Rectal smooth muscle tissue (tissue), 1 donor: ENCODE measurements around the gene TEDC2.
A peak's percentile ranks its signal among the peaks of the same experiment; 100 is the strongest.
"Not testable (repeated sequence)": the region's sequence is repeated elsewhere in the genome, so short reads cannot be mapped to it uniquely, and the experiment has no call there.

Source experiments
- H3K27ac ChIP-seq: one replicate; pipeline ENCODE4 v1.7.0; 2013; ENCODE audit warnings: low read depth, low read length, inconsistent platforms
- H3K27me3 ChIP-seq: one replicate; pipeline ENCODE4 v1.7.0; 2013; ENCODE audit warnings: low read length; ENCODE audit not compliant: control insufficient read depth, insufficient read depth
- H3K36me3 ChIP-seq: one replicate; pipeline ENCODE4 v1.7.0; 2013; ENCODE audit warnings: low read length; ENCODE audit not compliant: control insufficient read depth, insufficient read depth
- H3K4me1 ChIP-seq: one replicate; pipeline ENCODE4 v1.7.0; 2013; ENCODE audit warnings: low read length; ENCODE audit not compliant: control insufficient read depth, insufficient read depth
- H3K4me3 ChIP-seq: one replicate; pipeline ENCODE4 v1.7.0; 2013; ENCODE audit warnings: low read length
- H3K9ac ChIP-seq: one replicate; pipeline ENCODE4 v1.7.0; 2013; ENCODE audit warnings: low read length

Gene TEDC2

DNA sequence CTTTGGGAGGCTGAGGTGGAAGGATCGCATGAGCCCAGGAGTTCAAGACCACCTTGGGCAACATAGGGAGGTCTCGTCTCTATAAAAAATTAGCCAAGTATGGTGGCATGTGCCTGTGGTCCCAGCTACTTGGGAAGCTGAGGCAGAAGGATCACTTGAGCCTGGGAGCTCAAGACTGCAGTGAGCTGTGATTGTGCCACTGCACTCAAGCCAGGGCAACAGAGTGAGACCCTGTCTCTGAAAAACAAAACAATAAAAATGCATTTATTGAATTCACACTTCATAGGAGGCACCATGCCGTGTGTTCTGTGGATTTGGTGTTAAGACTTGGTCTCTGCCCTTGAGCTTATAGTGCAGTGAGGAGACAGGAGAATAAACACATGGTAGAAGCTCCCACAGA, 17.4 kb downstream of the TEDC2 start:
- no peaks in the 10 kb centered on the region for H3K36me3 ChIP-seq
- no peak overlapping the region for H3K9ac ChIP-seq
- no peak overlapping the region for H3K27ac ChIP-seq
- H3K27me3 ChIP-seq, result peaks cover 9% of the 10 kb centered on the region
- no peak overlapping the region for H3K4me3 ChIP-seq
- no peaks in the 10 kb centered on the region for H3K4me1 ChIP-seq

DNA sequence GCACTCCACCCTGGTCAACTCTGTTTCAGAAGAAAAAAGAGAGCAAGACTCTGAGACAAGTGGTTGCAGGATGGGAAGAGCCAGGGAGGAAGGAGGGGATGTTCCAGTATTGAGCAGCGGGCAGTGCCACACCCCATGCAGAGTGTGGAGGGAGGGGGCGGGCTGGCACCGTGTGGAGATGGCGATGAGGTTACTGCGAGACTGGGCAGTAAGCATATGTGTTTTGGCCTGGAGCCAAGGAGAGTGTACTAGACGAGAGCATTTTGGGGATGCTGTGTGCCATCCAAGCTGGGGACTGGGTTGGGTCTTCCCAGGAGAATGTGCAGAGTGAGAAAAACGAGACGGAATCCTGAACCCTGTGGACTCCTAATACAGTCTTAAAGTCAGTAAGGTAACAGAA, 18.4 kb downstream of the TEDC2 start:
- Histone ChIP-seq H3K27me3 (peaks cover 2% of the 10 kb centered on the region), H3K27ac (no peak overlapping the region), H3K9ac (no peak overlapping the region), H3K36me3 (no peaks in the 10 kb centered on the region), H3K4me1 (peaks cover 5% of the 10 kb centered on the region), H3K4me3 (no peak overlapping the region)

DNA sequence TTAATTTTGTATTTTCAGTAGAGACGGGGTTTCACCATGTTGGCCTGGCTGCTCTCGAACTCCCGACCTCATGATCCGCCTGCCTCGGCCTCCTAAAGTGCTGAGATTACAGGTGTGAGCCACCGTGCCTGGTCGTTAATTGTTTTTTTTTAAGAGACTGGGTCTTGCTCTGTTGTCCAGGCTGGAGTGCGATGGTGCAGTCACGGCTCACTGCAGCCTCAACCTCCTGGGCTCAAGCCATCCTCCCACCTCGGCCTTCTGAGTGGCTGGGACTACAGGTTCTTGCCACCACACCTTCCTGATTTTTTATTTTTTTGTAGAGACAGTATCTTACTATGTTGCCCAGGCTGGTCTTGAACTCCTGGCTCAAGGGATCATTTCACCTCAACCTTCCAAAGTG, 20.1 kb downstream of the TEDC2 start:
- H3K4me1 ChIP-seq, result peaks cover 12% of the 10 kb centered on the region
- H3K4me3 ChIP-seq, H3K27me3 ChIP-seq, H3K9ac ChIP-seq, H3K27ac ChIP-seq, H3K36me3 ChIP-seq: not testable (repeated sequence)

DNA sequence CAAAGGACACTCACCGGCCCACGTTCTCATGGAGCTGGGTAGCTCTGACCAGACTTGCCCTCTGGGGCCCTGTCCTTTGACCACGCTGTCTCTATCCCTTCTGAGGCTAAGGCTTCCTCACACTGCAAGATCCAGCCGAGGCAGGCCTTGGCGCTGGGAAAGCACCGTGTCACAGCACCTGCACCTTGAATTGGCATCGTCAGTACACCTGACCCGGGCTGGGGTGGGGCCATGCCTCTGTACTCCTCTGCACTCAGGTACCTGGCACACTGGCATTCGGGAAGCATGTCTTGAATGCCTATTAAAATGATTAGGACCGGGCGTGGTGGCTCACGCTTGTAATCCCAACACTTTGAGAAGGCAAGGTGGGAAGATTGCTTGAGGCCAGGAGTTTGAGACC, 21.0 kb downstream of the TEDC2 start:
- H3K36me3 ChIP-seq, result no peaks in the 10 kb centered on the region
- peaks cover 12% of the 10 kb centered on the region for H3K4me1 ChIP-seq
- H3K27me3 ChIP-seq, result no peaks in the 10 kb centered on the region
- H3K27ac ChIP-seq, result no peak overlapping the region
- H3K9ac ChIP-seq, result no peak overlapping the region
- no peak overlapping the region for H3K4me3 ChIP-seq

DNA sequence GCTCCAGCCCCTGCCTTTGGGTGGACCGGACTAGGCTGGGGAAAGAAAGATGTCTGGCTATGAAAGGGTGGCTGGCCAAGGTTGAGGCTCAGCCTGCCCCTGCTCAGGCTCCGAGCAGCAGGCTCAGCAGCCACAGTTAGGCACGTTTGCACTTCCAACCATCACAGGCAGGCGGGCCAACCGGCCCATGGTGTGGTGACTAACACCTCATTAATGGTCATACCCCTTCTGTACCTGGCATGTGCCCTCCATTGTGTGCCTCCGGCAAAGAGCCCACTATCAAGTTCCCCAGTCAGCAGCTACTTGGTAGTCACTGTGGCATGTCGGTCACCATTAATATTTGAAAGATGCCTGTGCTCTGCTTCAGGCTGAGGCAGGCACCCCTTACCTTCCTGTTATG, 21.8 kb downstream of the TEDC2 start:
- H3K4me3 ChIP-seq, result no peak overlapping the region
- H3K27me3 ChIP-seq, result no peaks in the 10 kb centered on the region
- no peak overlapping the region for H3K27ac ChIP-seq
- peaks cover 12% of the 10 kb centered on the region for H3K4me1 ChIP-seq
- no peak overlapping the region for H3K9ac ChIP-seq
- H3K36me3 ChIP-seq, result no peaks in the 10 kb centered on the region

DNA sequence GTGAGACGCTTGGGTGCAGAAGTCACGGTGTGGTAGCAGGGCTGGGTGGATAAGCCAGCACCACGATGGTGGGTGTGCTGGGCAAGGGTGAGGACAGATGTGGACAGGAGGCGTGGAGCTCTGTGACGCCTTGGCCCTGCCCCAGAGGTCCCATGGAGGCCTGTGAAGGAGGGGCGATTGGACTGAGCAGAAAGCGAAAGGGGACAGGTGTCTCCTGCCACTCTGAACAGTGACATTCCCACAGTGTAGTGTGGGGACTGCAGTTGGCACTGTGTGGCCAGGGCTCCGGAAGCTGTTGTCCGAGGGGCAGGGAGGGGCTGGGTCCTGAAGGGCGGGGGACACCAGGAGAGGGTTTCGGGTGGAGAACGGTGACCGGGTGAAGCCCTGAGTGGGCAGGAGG, 22.3 kb downstream of the TEDC2 start:
- H3K4me3 ChIP-seq, result no peak overlapping the region
- no peak overlapping the region for H3K9ac ChIP-seq
- no peaks in the 10 kb centered on the region for H3K36me3 ChIP-seq
- no peaks in the 10 kb centered on the region for H3K27me3 ChIP-seq
- H3K27ac ChIP-seq, result peak overlapping the region; percentile 86
- H3K4me1 ChIP-seq, result peaks cover 12% of the 10 kb centered on the region

DNA sequence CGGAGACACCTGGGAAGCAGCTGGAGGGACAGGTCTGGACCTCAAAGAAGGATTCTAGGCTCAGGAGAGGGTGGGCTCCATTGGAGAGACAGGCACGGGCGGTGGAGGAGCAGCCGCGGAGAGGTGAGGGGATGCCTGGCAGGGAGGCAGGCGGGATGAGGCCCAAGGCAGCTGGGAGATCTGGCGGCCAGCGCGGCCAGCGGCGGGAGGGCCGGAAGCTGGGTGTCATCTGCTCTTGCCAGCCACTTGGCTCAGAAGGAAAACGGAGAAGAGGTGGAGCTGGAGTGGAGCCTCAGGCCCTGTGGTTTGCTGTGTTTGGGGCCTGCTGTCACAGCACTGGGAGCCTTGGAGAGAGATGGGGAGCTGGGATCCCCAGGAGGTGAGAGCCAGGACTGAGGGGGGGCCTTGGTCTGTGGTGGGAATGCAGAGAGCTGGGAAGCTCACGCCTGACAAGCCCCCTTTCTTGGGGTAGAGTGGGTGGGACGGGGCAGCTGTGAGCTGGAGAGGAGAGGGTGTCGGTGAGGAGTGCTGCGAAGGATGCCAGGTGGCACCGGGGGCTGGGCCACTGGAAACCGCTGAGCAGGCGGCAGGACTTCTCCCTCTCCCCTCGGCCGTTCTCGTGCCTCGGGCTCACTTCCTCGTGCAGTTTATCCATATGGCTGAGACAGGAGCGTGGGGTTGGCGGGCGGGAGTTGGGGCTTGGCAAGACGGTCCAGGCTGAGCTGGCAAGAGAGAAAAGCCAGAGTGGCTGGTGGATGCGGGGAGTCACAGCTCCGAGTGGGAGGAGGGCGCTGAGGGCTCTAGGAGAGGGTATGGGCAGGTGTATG, 23.0 kb downstream of the TEDC2 start:
- Histone ChIP-seq H3K36me3 (no peaks in the 10 kb centered on the region), H3K4me1 (peaks cover 12% of the 10 kb centered on the region), H3K27ac (peak overlapping the region; percentile 86), H3K4me3 (peak overlapping the region; percentile 46), H3K27me3 (no peaks in the 10 kb centered on the region), H3K9ac (peak overlapping the region; percentile 46)

DNA sequence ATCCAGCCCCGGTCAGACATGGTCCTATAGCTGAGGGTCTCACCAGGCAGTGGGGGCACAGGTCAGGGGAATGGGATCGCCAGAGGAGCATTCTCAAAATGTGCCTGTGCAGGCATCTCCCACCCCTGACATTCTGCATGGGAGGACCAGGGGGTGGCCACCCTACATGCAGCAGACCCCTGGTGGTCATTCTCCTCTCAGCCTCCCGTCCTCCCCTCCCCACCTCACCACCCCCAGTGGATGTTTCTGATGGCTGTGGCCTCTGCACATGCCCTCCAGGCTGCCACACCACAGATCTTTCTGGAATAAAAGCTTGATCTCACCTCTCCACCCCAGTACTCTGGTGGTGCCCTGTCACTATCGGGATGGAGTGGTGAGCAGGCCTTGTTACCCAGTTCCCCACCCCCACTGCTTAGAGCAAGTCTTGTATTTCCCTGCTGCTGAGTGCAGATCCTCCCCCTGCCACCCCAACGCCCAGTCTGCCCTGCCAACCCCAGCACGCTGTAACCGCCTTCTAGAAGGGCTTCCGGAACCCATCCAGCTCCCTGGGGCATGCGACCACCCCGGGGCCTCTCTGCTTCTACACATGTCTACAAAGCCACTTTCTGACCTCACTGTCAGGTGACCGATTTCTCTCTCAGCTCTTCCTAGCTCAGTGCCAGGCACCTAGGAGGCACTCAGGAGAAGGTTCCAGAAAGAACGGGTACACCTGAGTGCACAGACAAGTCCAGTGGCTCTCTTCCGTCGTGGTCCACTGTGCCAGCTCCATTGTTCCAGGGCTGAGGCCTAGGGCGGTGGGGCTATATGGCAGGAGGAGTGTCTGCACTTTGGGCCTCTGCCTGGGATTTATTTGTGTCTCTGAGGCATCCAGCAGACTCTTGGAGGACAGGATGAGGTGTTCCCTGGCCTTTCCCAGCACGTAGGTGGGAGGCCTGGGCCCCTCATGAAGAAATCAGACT, 24.3 kb downstream of the TEDC2 start:
- Histone ChIP-seq H3K4me3 (no peak overlapping the region), H3K36me3 (no peaks in the 10 kb centered on the region), H3K4me1 (peaks cover 12% of the 10 kb centered on the region), H3K27me3 (no peaks in the 10 kb centered on the region), H3K27ac (peak overlapping the region; percentile 86), H3K9ac (no peak overlapping the region)

DNA sequence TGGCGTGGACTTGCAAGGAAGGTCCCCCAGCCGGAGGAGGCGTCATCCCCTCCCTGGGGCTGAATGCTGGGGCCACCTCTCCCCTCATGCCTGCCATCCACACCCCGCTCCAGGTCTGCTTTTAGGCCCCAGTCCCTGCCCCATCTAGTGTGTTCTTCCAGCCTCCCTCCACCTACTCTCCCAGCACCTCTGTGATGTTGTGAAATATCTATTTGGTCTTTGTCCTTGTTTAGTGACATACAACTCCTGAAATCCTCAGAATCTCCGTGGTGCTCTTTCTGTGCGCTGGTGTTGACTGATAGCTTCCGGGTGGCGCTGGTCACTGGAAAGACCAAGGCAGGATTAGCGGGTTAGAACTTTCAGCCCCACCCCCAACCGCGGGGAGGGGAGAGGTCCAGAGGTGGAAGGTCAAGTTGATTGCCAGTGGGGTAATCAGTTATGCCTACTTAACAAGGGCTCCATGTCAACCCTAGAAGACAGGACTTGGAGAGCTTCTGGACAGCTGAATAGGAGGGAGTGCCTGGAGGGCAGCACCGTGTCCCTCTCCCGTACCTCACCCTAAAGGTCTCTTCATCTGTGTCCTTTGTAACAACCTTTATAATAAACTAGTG, 25.1 kb downstream of the TEDC2 start:
- Histone ChIP-seq H3K4me1 (peaks cover 12% of the 10 kb centered on the region), H3K9ac (no peak overlapping the region), H3K4me3 (no peak overlapping the region), H3K36me3 (no peaks in the 10 kb centered on the region), H3K27me3 (no peaks in the 10 kb centered on the region), H3K27ac (no peak overlapping the region)

DNA sequence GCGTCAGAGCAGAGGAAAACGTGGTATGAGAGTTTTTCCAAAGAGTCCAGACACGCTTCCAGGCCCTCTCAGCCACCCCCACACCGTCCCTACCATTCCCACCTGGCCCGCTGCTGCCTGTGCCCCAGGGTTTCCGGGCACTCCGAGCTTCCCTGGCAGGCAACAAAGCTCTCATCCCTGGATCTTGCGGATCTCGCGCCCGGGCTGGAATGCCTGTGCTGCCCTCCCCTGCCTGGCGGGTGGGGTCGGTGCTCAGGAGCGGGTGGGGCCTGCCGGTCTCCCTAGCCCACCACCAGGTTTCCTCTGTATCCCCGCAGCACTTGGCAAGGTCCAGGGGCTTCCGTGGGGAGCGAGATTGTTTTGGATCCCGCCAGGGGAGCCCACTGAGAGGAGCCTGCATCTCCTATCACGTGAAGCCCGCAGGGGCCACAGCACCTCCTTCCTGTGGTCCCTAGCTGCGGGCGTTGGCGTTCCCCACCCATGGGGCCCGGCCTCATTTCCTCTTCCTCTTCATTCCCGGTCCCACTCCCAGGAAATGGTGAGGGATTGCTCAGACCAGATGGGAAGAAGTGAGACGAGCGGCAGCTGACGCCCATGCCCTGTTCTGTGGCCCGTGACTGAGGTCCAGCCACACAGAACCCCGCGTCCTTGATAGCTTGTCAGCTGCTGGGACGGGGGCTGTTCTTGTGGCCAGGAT, 26.1 kb downstream of the TEDC2 start:
- H3K36me3 ChIP-seq, result no peaks in the 10 kb centered on the region
- no peak overlapping the region for H3K9ac ChIP-seq
- peaks cover 12% of the 10 kb centered on the region for H3K4me1 ChIP-seq
- H3K27ac ChIP-seq, result no peak overlapping the region
- H3K27me3 ChIP-seq, result no peaks in the 10 kb centered on the region
- H3K4me3 ChIP-seq, result no peak overlapping the region

DNA sequence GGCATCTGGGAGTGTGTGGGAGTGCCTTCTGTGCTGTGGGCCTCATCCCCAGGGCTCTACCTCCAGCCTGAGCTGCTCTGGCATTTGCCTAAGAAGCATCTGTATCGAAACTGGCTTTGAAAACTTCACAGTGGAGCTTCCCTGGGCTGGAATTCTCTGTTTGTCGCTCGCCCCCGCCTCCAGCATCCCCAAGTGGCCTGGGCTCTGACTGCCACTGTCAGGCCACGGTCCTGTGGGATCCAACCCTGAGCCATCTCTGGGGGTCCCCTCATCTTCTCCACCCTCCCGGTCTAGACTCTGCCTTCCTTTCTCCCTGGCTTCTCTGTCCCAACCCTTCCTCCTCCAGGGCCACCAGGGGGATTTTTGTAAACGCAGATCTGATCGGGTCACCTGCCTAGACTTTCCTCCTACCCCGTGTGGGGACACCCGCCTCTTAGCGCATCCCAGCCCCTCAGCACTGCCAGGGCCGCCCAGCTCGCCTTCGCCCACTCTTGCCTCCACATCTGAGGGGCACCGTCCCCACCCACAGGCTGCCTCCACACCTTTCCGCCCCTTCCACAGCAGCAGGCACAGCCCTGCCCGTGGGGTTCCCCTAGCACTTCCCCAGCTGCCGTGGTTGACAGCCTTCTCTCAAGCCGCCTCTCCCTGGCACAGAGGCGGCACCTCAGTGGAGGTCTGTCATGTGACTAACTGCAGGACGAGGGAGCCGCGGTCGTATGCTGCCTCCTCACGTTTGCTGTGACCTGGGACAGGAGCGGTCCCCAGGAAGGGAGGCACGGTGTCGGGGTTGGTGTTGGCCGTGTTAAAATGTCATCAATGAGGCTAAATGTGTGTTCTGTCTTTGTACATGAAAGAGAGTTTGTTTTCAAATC, 27.0 kb downstream of the TEDC2 start:
- Histone ChIP-seq H3K4me1 (peaks cover 12% of the 10 kb centered on the region), H3K27ac (no peak overlapping the region), H3K9ac (no peak overlapping the region)

More for the DNA sequence above, 27.0 kb downstream of the TEDC2 start:
- no peaks in the 10 kb centered on the region for H3K36me3 ChIP-seq
- no peak overlapping the region for H3K4me3 ChIP-seq
- H3K27me3 ChIP-seq, result no peaks in the 10 kb centered on the region
